ENCODE data around the gene SLC11A2. TPM values are rescaled to one million over a fixed set of nuclear protein-coding genes. Genes with fewer than 3 reads are reported as not detected.

Gene SLC11A2
- total and polyA plus RNA-seq, 2 of the 4 experiments (the other 2 are of a cell fraction), result 28.0 to 45.3 TPM

DNA sequence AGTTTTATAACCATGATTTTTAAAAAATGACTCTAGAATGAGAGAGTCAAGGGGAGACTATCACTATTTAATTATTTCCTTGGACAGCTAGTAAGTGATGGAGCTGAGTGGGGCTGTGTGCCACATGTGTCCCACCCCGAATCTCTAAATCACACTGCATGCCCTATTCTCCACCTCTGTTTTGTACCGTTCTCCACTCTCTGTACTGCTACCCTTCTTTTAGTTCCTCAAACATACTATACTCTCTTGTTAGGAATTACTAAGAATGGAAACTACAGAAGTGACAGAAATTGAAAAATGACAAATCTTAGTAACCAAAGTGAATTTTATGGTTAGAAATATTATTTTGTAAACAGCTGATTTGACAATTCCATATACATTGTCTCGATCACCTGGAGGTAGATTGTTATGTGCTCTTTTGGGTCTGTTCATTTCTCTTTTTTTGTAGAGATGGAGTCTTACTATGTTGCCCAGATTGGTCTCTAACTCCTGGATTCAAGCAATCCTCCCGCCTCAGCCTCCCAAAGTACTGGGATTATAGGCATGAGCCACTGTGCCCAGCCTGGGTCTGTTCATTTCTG lies 35.9 kb downstream of the SLC11A2 start:
- BruUV-seq (replicated peaks), result no TSS peak
- Histone ChIP-seq H3K79me1 (ENCODE audit: low read depth in 1 of 2, low read length in 2 of 2) (no peaks in the 10 kb centered on the region; a peak in 1 of 4 replicates), H3K18ac (ENCODE audit: low read depth, low read length) (no peak overlapping the region), H3K23ac (ENCODE audit: low read depth, low read length) (no peak overlapping the region), H2AK5ac (ENCODE audit: low read depth, low read length) (no peak overlapping the region), H3K14ac (replicated peaks; ENCODE audit: low read depth, low read length) (no peak overlapping the region), H3K9me3 (ENCODE audit: control insufficient read depth, insufficient read depth, low read length) (no peaks in the 10 kb centered on the region), H2BK20ac (ENCODE audit: low read depth, low read length) (no peak overlapping the region), H2AK9ac (replicated peaks; ENCODE audit: low read depth, low read length, poor library complexity) (no peak overlapping the region), H3K56ac (ENCODE audit: extremely low read depth, insufficient read depth, low read length) (no peak overlapping the region), H3K9ac (ENCODE audit: low read depth, low read length) (no peak overlapping the region), H3K4me1 (ENCODE audit: control insufficient read depth, insufficient read depth, low read length) (peaks cover 5% of the 10 kb centered on the region; the same call in 1 of the 2 replicates), H3K27ac (ENCODE audit: insufficient read depth, low read length) (no peak overlapping the region), H2BK120ac (ENCODE audit: low read depth, low read length) (no peak overlapping the region), H4K5ac (ENCODE audit: low read depth, low read length) (no peak overlapping the region), H3K36me3 (ENCODE audit: control insufficient read depth, insufficient read depth, low read length) (peaks cover 36% of the 10 kb centered on the region), H4K91ac (ENCODE audit: insufficient read depth, low read depth, low read length) (no peak overlapping the region), H3K27me3 (ENCODE audit: control insufficient read depth, insufficient read depth, low read length) (no peaks in the 10 kb centered on the region), H2AFZ (replicated peaks; ENCODE audit: low read length, poor library complexity) (no peak overlapping the region), H2BK15ac (ENCODE audit: low read depth, low read length) (no peak overlapping the region), H2BK5ac (ENCODE audit: low read depth, low read length, poor library complexity, severe bottlenecking) (no peak overlapping the region), H3K4ac (ENCODE audit: low read depth, low read length) (no peak overlapping the region), H3K9me1 (ENCODE audit: insufficient read depth, low read length) (peaks cover 4% of the 10 kb centered on the region; the same call in 1 of the 2 replicates), H4K20me1 (ENCODE audit: insufficient read depth, low read length) (0 out of 2 replicates have a peak, but pooled peaks cover 3% of the 10 kb centered on the region), H3K4me2 (ENCODE audit: low read depth, low read length) (no peak overlapping the region), H4K8ac (ENCODE audit: low read depth in 2 of 2, low read length in 2 of 2) (no peak overlapping the region), H3K4me3 (ENCODE audit: insufficient read depth, low read depth, low read length) (no peak overlapping the region)
- ChIA-PET CTCF (no interaction called here), POLR2A (ENCODE audit: unreplicated experiment) (no interaction called here)
- TF ChIP-seq MAFK (IDR thresholded peaks at IDR 0.05; ENCODE audit: low read depth, low read length) (no peak), MXI1 (IDR thresholded peaks at IDR 0.05; ENCODE audit: borderline replicate concordance, low read depth, low read length) (no peak), RFX5 (IDR thresholded peaks at IDR 0.05; ENCODE audit: low read depth, low read length) (no peak), NFE2L2 (IDR thresholded peaks at IDR 0.05; ENCODE audit: low read depth, low read length) (no peak), MAZ (IDR thresholded peaks at IDR 0.05; ENCODE audit: borderline replicate concordance, low read depth, low read length) (no peak), FOS (IDR thresholded peaks at IDR 0.05; ENCODE audit: low read depth, low read length) (no peak), CHD1 (IDR thresholded peaks at IDR 0.05; ENCODE audit: low read depth, low read length) (no peak), BHLHE40 (IDR thresholded peaks at IDR 0.05; ENCODE audit: low read depth, low read length) (no peak), POLR2A (IDR thresholded peaks at IDR 0.05; ENCODE audit: low read depth, low read length) (no peak), RCOR1 (IDR thresholded peaks at IDR 0.05; ENCODE audit: insufficient replicate concordance, low read length) (no peak), CEBPB (IDR thresholded peaks at IDR 0.05; ENCODE audit: low read depth, low read length) (no peak), SMC3 (IDR thresholded peaks at IDR 0.05; ENCODE audit: low read depth, low read length) (no peak)
- TF ChIP-seq, protein P1, sequence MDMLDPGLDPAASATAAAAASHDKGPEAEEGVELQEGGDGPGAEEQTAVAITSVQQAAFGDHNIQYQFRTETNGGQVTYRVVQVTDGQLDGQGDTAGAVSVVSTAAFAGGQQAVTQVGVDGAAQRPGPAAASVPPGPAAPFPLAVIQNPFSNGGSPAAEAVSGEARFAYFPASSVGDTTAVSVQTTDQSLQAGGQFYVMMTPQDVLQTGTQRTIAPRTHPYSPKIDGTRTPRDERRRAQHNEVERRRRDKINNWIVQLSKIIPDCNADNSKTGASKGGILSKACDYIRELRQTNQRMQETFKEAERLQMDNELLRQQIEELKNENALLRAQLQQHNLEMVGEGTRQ (IDR thresholded peaks at IDR 0.05; ENCODE audit: low read depth, low read length), result no peak
- TF ChIP-seq, protein P2, sequence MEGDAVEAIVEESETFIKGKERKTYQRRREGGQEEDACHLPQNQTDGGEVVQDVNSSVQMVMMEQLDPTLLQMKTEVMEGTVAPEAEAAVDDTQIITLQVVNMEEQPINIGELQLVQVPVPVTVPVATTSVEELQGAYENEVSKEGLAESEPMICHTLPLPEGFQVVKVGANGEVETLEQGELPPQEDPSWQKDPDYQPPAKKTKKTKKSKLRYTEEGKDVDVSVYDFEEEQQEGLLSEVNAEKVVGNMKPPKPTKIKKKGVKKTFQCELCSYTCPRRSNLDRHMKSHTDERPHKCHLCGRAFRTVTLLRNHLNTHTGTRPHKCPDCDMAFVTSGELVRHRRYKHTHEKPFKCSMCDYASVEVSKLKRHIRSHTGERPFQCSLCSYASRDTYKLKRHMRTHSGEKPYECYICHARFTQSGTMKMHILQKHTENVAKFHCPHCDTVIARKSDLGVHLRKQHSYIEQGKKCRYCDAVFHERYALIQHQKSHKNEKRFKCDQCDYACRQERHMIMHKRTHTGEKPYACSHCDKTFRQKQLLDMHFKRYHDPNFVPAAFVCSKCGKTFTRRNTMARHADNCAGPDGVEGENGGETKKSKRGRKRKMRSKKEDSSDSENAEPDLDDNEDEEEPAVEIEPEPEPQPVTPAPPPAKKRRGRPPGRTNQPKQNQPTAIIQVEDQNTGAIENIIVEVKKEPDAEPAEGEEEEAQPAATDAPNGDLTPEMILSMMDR (conservative IDR thresholded peaks at IDR 0.05; ENCODE audit: low read depth, low read length), result no peak
- TF ChIP-seq, protein P3, sequence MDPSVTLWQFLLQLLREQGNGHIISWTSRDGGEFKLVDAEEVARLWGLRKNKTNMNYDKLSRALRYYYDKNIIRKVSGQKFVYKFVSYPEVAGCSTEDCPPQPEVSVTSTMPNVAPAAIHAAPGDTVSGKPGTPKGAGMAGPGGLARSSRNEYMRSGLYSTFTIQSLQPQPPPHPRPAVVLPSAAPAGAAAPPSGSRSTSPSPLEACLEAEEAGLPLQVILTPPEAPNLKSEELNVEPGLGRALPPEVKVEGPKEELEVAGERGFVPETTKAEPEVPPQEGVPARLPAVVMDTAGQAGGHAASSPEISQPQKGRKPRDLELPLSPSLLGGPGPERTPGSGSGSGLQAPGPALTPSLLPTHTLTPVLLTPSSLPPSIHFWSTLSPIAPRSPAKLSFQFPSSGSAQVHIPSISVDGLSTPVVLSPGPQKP (IDR thresholded peaks at IDR 0.05; ENCODE audit: borderline replicate concordance, low read depth, low read length), result no peak
- WGBS, 2 experiments (ENCODE audit: extremely low coverage in 2 of 2, insufficient read length in 1 of 2), result 100% methylated on average over 1 of the region's 4 CpGs; no CpG with 5 or more reads in 1 of the 2 experiments
- DNase-seq, result no peak
- in situ Hi-C loops (cut with MboI; ENCODE audit: low sequenced_read_pairs) (loop anchor here (25.0 kb wide), 1 partner anchor 503 kb away; no protein-coding TSS in a partner anchor), dilution Hi-C loops (cut with HindIII; ENCODE audit: low sequenced_read_pairs, unreplicated experiment) (no loop called here), intact Hi-C loops (cut with micrococcal nuclease) (no loop called here)
- ATAC-seq (ENCODE audit: low read depth), result no peak
